Mesothelial cell of epicardium (in vitro differentiated cells): ENCODE results near the gene CTNNA3. TPM values are rescaled to one million over a fixed set of nuclear protein-coding genes. Genes with fewer than 3 reads are reported as not detected.

Experiments used
- DNase-seq, 2 experiments: peaks; one replicate each; pipeline ENCODE4 v3.0.0; 2021; ENCODE audit warnings: low spot score in 2 of 2; ENCODE audit not compliant: unreplicated experiment in 2 of 2
- H3K27ac Mint-ChIP-seq: 2 replicates; pipeline ENCODE4 v1.8.0; 2021; ENCODE audit warnings: mixed read lengths
- H3K27me3 Mint-ChIP-seq: 2 replicates; pipeline ENCODE4 v1.8.0; 2021; ENCODE audit warnings: low read depth, mixed read lengths
- H3K36me3 Mint-ChIP-seq: 2 replicates; pipeline ENCODE4 v1.8.0; 2021; ENCODE audit warnings: mixed read lengths
- H3K4me1 Mint-ChIP-seq: 2 replicates; pipeline ENCODE4 v1.8.0; 2021; ENCODE audit warnings: mixed read lengths
- H3K4me3 Mint-ChIP-seq: 2 replicates; pipeline ENCODE4 v1.8.0; 2021; ENCODE audit warnings: mild to moderate bottlenecking, moderate library complexity, mixed read lengths
- H3K9me3 Mint-ChIP-seq: 2 replicates; pipeline ENCODE4 v1.8.0; 2021; ENCODE audit warnings: mixed read lengths
- CTCF ChIP-seq: fragments of 200-600 bp; sonication (generic); IDR thresholded peaks from one replicate; pipeline ENCODE4 v1.5.0; 2021; ENCODE audit warnings: antibody characterized with exemption; ENCODE audit not compliant: unreplicated experiment
- total RNA-seq: library from RNA; stranded (reverse); gene quantifications from 3 replicates; pipeline ENCODE4 v1.2.1, GENCODE V29; 2021

Gene CTNNA3
- total RNA-seq, 1 donor from 2014 or later: 14.2 TPM

DNA sequence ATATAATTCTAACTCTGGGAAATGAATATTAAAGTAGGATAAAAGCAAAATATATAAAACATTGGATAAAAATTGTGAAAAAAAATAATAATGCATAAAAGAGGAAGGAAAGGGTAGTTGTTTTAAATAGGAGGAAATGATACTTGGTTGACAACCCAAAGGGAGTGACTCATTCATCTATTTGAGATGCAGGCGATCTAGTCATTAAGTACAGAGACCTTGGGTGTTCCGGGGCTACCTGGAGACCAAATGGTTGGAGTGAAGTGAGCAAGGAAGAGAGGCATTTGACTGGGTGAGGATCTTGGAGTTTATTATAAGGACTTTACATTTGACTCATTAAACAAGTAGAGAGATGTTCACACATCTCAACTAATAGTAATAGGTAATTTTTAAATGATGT is 659.2 kb downstream of the CTNNA3 start:
- no peak for DNase-seq
- Mint-ChIP-seq H3K4me1 (no peaks in the 10 kb centered on the region), H3K4me3 (no peak overlapping the region), H3K36me3 (no peaks in the 10 kb centered on the region), H3K27me3 (peaks cover 6% of the 10 kb centered on the region), H3K9me3 (no peaks in the 10 kb centered on the region), H3K27ac (no peak overlapping the region)
- TF ChIP-seq CTCF: no peak

- no peak for TF ChIP-seq CTCF
- Mint-ChIP-seq H3K4me1 (no peaks in the 10 kb centered on the region), H3K27me3 (peaks cover 6% of the 10 kb centered on the region), H3K4me3 (no peak overlapping the region), H3K27ac (no peak overlapping the region), H3K9me3 (no peaks in the 10 kb centered on the region), H3K36me3 (no peaks in the 10 kb centered on the region)
- no peak for DNase-seq
These were observed 662.1 kb downstream of the CTNNA3 start for GRCh38 chr10:67033878-67034277.

DNA sequence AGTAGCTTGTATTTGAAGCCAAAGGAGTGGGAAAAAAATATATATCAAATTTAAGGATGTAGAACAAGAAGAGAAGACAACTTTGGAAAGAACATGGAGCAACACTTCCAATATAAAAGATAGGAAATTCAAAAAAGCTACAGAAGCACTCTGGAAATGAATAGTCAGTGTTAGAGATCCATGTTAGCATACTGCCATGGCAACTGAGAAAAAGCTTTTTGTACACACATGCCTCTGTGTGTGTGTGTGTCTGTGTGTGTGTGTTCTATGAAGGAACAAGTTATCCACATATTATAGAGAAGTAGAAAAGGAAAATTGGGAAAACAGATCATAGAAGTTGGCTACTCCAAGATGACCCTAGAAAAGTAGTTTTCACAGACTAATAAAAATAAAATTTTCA is 673.9 kb downstream of the CTNNA3 start:
- peaks cover 6% of the 10 kb centered on the region for H3K9me3 Mint-ChIP-seq
- H3K27me3 Mint-ChIP-seq: no peaks in the 10 kb centered on the region
- no peak overlapping the region for H3K27ac Mint-ChIP-seq
- no peak for TF ChIP-seq CTCF
- no peak overlapping the region for H3K4me3 Mint-ChIP-seq
- peaks cover 6% of the 10 kb centered on the region for H3K4me1 Mint-ChIP-seq
- H3K36me3 Mint-ChIP-seq: no peaks in the 10 kb centered on the region
- no peak for DNase-seq

- Mint-ChIP-seq H3K4me1 (peaks cover 6% of the 10 kb centered on the region), H3K9me3 (peaks cover 5% of the 10 kb centered on the region), H3K4me3 (no peak overlapping the region), H3K27me3 (no peaks in the 10 kb centered on the region), H3K27ac (no peak overlapping the region), H3K36me3 (no peaks in the 10 kb centered on the region)
- no peak for DNase-seq
- TF ChIP-seq CTCF: no peak
These were observed 678.8 kb downstream of the CTNNA3 start for GRCh38 chr10:67017218-67017617.

- H3K27ac Mint-ChIP-seq: no peak overlapping the region
- no peaks in the 10 kb centered on the region for H3K4me1 Mint-ChIP-seq
- peaks cover 5% of the 10 kb centered on the region for H3K9me3 Mint-ChIP-seq
- no peaks in the 10 kb centered on the region for H3K27me3 Mint-ChIP-seq
- DNase-seq: no peak
- H3K4me3 Mint-ChIP-seq: no peak overlapping the region
- no peak for TF ChIP-seq CTCF
- H3K36me3 Mint-ChIP-seq: no peaks in the 10 kb centered on the region
These were observed 680.8 kb downstream of the CTNNA3 start for GRCh38 chr10:67015225-67015624.

GRCh38 chr10:67011981-67012380 is 684.0 kb downstream of the CTNNA3 start:
- Mint-ChIP-seq H3K4me1 (no peaks in the 10 kb centered on the region), H3K36me3 (no peaks in the 10 kb centered on the region), H3K27ac (no peak overlapping the region), H3K27me3 (no peaks in the 10 kb centered on the region), H3K4me3 (no peak overlapping the region), H3K9me3 (peaks cover 9% of the 10 kb centered on the region)
- TF ChIP-seq CTCF: no peak
- DNase-seq: no peak
